Endometrial microvascular endothelial cells (primary cell): ENCODE results near the gene MT2A. TPM values are rescaled to one million over a fixed set of nuclear protein-coding genes. Genes with fewer than 3 reads are reported as not detected.

Source experiments
- in situ Hi-C: cut with HindIII; loops from 2 replicates; pipeline ENCODE4 v1.10.0; 2017; ENCODE audit warnings: low sequenced_read_pairs, low pct_unique_long_range_greater_than_20kb; ENCODE audit errors: inconsistent ontology term
- total RNA-seq: library from RNA; depleted of rRNA; stranded (reverse); fragments of >200 nt; gene quantifications from one replicate; pipeline ENCODE4 v1.2.3, GENCODE V29; 2015; ENCODE audit errors: inconsistent ontology term

The MT2A gene
- total RNA-seq, 1 donor from 2014 or later = 1,097 TPM

- in situ Hi-C loops = no loop called here
These were observed 24.5 kb downstream of the MT2A start for GRCh38 chr16:56632848-56633365.

DNA sequence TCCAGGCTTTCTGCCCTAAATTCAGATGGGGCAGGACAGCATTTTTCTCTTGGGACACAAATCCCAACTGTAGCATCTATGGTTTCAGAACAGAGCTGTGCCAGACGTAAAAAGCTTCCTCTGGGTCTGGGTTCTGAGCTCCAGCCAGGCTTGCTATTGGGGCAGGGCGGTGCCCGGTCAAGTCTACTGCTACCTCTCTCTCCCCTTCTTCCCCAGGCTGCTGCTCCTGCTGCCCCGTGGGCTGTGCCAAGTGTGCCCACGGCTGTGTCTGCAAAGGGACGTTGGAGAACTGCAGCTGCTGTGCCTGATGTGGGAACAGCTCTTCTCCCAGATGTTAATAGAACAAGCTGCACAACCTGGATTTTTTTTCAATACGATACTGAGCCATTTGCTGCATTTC is 25.2 kb downstream of the MT2A start:
- in situ Hi-C loops = no loop called here

- in situ Hi-C loops = no loop called here
These were observed 26.5 kb downstream of the MT2A start for GRCh38 chr16:56634715-56635440.

- in situ Hi-C loops = no loop called here
These were observed 27.1 kb downstream of the MT2A start for GRCh38 chr16:56635441-56635967.

GRCh38 chr16:56636616-56637413 is 28.4 kb downstream of the MT2A start:
- in situ Hi-C loops = no loop called here

GRCh38 chr16:56637814-56638750 is 29.7 kb downstream of the MT2A start, which contains the start of gene MT1A:
Gene MT1A (plus strand): TSS chr16:56638666. CDS start chr16:56638739, 73 bp downstream.
- in situ Hi-C loops = no loop called here

- in situ Hi-C loops = no loop called here
These were observed 30.7 kb downstream of the MT2A start for GRCh38 chr16:56639045-56639444.

DNA sequence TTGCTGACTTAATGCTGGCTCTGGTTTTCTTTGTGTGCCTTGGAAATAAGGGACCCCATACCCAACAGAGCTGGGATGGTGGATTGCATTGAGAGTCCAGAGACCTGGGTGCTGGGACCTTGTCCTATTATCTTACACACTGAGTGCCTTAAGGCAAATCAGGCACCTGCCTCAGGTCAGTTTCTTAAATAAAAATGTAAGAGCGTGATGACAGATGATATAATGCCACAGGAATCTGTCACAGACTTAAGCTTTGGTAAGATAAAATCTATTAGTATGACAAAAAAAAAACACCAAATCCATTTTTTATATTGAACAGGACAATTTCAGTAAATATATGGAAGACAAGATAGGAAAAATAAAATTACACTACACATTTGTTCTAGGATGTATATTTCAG is 31.7 kb downstream of the MT2A start:
- in situ Hi-C loops = no loop called here

DNA sequence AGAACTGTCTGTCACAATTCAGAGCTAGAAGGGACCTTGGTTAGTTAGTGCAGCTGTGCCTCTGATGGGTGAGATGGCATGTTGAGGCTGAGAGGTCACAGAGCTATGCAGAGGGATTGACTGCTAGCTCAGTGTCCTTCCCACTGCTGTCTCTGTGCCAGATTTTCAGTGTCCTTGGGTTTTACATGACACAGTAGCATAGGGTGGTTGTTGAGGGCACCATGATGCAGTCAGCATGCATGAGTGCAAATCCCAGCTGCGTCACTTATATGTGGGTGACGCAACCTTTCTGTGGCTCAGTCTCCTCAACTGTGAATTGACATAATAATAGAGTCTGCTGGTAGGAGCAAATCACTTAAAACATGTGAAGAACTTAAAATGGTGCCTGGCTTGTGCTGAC is 32.8 kb downstream of the MT2A start:
- in situ Hi-C loops = no loop called here

GRCh38 chr16:56643080-56643778 is 34.8 kb downstream of the MT2A start:
- in situ Hi-C loops = no loop called here

DNA sequence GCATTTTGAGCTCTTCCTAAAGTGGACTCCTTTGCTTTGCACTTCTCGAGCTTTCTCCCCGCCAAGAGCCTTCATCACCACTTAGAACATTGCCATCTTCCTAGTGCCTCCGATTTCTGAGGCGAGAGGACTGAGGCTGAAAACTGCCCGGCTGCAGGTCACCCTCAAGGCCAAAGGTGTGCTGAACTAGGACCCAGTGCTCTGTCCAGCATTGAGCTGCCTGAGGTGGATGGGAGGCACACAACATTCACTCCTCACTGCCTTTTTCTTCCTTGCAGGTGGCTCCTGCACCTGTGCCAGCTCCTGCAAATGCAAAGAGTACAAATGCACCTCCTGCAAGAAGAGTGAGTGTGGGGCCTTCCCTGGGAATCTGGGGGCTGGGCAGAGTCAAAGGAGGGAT is 35.4 kb downstream of the MT2A start:
- in situ Hi-C loops = no loop called here

GRCh38 chr16:56645311-56645710 is 36.9 kb downstream of the MT2A start:
- in situ Hi-C loops = no loop called here

DNA sequence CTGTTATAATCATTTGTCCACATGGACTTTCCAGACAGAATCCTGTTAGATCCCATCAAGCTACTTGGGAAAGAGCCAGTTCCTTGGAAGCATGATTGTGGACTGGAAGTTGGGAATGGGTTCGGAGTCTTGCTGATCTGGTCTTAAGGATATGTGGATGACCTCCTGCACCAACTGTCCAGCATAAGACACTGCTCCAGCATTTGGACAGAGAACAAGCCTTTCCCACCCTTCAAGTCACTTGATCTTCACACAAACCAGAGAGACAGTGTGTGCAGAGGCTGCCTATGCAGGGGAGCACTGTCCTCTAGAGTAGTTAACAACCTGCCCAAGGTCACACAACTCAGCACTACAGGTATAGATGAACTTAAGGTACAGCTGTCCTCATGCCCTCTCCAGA is 37.5 kb downstream of the MT2A start:
- in situ Hi-C loops = no loop called here

DNA sequence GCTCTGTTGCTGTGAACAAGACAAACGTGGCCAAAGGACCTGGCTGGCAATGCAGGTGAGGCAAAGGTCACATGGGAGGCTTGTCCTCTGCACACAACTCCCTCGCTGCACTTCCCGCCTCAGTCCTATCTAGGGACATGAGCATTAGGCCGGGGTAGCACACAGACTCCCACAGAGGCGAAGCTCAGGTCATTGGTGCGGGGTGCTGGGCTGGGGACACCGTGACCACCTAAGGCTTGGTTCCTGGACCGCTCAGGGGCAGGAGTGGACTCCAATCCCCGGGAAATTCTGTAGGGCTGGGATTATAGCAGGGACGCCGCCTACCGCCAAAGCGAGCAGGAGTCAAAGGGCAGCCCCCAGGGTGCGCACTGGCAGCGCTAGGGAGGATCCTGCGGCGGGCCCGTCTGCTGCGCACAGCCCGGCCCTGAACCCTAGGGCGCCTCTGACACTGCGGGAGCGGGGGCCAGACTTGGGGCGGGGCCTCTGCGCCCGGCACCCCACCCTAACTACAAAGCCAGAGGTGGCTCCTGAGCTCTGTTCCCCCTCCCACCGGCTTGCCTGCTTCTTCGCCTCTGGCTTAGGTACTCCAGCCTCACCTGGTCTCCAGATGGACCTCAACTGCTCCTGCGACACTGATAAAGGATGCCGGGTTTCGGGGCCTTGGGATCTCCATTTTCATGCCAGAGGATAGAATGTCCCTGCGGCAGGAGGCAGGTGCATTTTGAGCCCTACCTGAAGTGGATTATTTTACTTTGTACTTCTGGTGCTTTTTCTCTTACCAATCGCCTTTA is 39.5 kb downstream of the MT2A start:
- in situ Hi-C loops = no loop called here

DNA sequence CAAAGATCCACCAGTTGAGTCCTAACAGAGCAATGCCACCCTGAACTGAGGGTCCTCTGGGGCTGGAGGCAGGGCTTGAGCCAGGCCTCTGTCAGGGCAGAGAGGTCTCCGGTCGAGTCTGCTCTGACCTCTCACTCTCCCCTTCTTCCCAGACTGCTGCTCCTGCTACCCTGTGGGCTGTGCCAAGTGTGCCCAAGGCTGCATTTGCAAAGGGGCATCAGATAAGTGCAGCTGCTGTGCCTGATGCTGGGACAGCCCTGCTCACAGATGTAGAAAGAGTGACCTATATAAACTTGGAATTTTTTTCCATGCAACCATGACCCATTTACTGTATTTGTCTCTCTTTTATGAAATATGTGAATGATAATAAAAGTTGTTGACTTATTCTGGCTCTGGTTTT is 40.9 kb downstream of the MT2A start:
- in situ Hi-C loops = no loop called here

DNA sequence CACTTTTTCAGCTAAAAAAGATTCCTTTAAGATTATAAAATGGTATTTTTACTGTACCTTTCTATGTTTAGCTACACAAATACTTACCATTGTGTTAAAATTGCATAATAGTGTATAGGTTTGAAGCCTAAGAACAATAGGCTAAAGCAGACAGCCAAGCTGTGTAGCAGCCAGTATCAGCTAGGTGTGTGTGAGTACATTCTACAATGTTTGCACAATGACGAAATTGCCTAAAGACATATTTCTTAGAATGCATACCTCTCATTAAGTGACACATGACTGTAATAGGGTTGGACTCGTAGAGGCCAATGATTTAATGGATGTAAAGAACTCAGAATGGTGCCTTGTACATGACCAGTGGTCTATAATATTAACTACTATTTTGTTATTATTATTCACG is 41.4 kb downstream of the MT2A start:
- in situ Hi-C loops = no loop called here

DNA sequence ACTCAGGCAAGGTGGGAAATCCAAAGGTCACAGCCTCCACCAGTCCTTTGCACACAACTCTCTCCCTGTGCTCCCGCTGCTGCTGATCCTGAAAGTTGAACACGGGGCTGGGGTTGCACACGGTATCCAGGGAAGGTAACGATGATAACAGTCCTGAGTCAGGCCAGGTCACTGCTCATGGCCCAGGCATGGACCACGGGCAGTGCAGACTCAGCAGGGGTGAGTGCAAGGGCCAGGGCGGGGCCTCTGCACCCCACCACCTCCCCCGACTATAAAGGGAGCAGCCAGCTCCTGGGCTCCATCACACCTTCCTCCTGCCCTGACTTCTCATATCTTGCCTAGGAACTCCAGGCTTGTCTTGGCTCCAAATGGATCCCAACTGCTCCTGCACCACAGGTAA is 43.2 kb downstream of the MT2A start, which contains the start of gene MT1B:
Gene MT1B, plus strand, starts transcription at position 301 of the 400 bp plus-strand sequence. Its CDS starts 68 bp downstream, at position 369.
- in situ Hi-C loops = no loop called here
